ENCODE data around the gene MCHR1. TPM values are rescaled to one million over a fixed set of nuclear protein-coding genes. Genes with fewer than 3 reads are reported as not detected.

Gene MCHR1
- total and polyA plus RNA-seq, 8 donors: 0.23 to 0.26 TPM; not detected in 6

DNA sequence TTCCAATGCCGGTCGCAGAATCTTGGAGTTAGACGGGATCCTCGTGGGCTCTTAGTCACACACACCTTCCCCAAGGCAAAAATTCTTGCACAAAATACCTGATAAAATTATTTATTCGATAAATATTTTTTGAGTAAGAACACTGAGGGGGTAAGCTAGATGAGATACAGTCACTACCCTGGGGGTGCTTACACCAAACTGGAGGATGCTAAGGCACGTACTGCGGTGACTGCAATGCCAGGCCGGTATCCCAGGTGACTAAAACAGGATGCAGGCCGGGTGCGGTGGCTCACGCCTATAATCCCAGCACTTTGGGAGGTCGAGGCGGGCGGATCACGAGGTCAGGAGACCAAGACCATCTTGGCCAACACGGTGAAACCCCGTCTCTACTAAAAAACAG, 41.0 kb upstream of the MCHR1 start:
- Histone ChIP-seq H3K4me1 (peaks cover 0 to 10% (median 4%) of the 10 kb centered on the region in 3 donors), H3K27ac (no peak overlapping the region), H3K27me3 (no peaks in the 10 kb centered on the region), H3K4me3 (no peak overlapping the region), H3K36me3 (no peaks in the 10 kb centered on the region), H3K9me3 (no peaks in the 10 kb centered on the region)
- WGBS, 2 donors: 94 to 97% methylated on average over 17 of the region's 17 CpGs
- TF ChIP-seq, protein P1, sequence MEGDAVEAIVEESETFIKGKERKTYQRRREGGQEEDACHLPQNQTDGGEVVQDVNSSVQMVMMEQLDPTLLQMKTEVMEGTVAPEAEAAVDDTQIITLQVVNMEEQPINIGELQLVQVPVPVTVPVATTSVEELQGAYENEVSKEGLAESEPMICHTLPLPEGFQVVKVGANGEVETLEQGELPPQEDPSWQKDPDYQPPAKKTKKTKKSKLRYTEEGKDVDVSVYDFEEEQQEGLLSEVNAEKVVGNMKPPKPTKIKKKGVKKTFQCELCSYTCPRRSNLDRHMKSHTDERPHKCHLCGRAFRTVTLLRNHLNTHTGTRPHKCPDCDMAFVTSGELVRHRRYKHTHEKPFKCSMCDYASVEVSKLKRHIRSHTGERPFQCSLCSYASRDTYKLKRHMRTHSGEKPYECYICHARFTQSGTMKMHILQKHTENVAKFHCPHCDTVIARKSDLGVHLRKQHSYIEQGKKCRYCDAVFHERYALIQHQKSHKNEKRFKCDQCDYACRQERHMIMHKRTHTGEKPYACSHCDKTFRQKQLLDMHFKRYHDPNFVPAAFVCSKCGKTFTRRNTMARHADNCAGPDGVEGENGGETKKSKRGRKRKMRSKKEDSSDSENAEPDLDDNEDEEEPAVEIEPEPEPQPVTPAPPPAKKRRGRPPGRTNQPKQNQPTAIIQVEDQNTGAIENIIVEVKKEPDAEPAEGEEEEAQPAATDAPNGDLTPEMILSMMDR (IDR thresholded peaks at IDR 0.05): no peak
- no peak for ATAC-seq
- DNase-seq: no peak
- intact Hi-C loops (cut with DNase I): loop anchor here in 1 of 3 donors (10.0 kb wide), 1 partner anchor 113 kb away; no protein-coding TSS in a partner anchor
- FAIRE-seq: no peak

DNA sequence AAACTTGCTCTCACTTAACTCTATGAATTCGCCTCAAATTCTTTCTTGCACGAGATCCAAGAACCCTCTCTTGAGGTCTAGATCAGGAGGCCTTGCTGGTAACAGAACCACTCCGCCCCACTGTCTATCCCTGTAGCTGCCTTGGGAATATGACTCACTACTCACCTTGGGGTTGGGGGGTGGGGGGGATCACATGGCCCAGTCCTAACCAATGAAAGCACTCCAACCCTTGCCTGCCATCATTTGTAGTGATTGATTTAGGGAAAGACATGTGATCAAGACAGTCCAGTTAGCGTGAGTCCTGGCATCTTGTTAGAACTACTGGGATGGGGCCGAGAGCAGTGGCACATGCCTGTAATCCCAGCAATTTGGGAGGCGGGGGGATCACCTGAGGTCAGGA, 38.0 kb upstream of the MCHR1 start:
- intact Hi-C loops (cut with DNase I): loop anchor here in 1 of 3 donors (10.0 kb wide), 1 partner anchor 116 kb away; no protein-coding TSS in a partner anchor
- no peaks in the 10 kb centered on the region for H3K27me3 ChIP-seq
- TF ChIP-seq, protein P1 (IDR thresholded peaks at IDR 0.05): no peak
- no peak overlapping the region for H3K4me3 ChIP-seq
- FAIRE-seq (no peak), ATAC-seq (no peak), DNase-seq (no peak)
- 86 to 93% methylated on average over 6 of the region's 6 CpGs for WGBS, 2 donors
- peaks cover 0 to 6% (median 0%) of the 10 kb centered on the region in 3 donors for H3K4me1 ChIP-seq
- H3K9me3 ChIP-seq: no peaks in the 10 kb centered on the region
- no peaks in the 10 kb centered on the region for H3K36me3 ChIP-seq
- H3K27ac ChIP-seq: no peak overlapping the region

DNA sequence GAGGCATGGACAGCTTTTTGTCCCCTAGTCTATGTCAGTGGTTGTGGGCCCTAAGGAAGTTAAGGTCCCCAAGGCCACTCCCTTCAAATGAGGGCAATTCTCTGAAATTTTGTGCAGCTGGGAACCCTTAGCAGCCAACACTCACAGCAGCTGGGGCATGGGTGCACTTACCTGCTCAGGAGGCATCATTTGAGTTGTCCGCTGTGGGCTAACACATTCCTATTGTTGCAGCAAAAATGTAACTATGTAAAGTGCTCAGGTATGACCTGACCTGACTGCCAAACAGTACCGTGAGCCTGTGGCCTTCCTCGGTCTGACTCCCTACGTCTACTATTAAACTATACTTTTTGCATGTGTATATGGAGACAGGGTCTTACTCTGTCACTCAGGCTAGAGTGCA, 37.0 kb upstream of the MCHR1 start:
- Histone ChIP-seq H3K9me3 (no peaks in the 10 kb centered on the region), H3K4me1 (peaks cover 0 to 6% (median 0%) of the 10 kb centered on the region in 3 donors), H3K27ac (no peak overlapping the region), H3K4me3 (no peak overlapping the region), H3K36me3 (no peaks in the 10 kb centered on the region), H3K27me3 (no peaks in the 10 kb centered on the region)
- intact Hi-C loops (cut with DNase I): loop anchor here in 1 of 3 donors (10.0 kb wide), 1 partner anchor 118 kb away; no protein-coding TSS in a partner anchor
- TF ChIP-seq, protein P1 (IDR thresholded peaks at IDR 0.05): no peak
- FAIRE-seq: no peak
- 84 to 93% methylated on average over 4 of the region's 4 CpGs for WGBS, 2 donors
- no peak for DNase-seq
- no peak for ATAC-seq

DNA sequence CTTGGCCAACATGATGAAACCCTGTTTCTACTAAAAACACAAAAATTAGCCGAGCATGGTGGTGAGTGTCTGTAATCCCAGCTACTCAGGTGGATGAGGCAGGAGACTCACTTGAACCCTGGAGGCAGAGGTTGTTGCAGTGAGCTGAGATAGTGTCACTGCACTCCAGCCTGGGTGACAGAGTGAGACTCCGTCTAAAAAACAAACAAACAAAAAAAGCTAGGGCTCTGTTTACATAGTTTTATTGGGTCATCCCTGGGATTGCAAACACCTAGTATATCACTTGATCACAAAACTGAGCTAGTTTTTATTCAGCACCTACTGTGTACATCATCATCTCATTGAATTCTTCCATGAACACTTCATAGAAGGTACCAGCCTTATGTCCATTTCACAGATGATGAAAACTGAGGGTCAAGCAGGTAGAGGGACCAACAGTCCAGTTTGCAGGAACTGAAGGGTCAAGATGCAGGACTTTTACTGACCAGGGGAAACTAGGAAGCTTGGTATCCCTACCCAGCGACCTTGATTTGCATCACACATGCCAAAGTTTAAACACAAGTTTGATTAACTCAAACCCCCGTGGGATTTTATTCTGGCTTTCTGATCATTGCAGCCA, 33.6 kb upstream of the MCHR1 start:
- Histone ChIP-seq H3K4me1 (peaks cover 0 to 6% (median 0%) of the 10 kb centered on the region in 3 donors), H3K4me3 (no peak overlapping the region), H3K27me3 (no peaks in the 10 kb centered on the region), H3K9me3 (no peaks in the 10 kb centered on the region), H3K27ac (no peak overlapping the region), H3K36me3 (no peaks in the 10 kb centered on the region)
- no peak for DNase-seq
- WGBS, 2 donors: 32 to 35% methylated on average over 4 of the region's 4 CpGs
- ATAC-seq: peak in 1 of 4 donors; percentile 2
- TF ChIP-seq, protein P1 (IDR thresholded peaks at IDR 0.05): no peak
- no peak for FAIRE-seq
- intact Hi-C loops (cut with DNase I): loop anchor here (2.0 to 10.0 kb wide), 4 partner anchors 118 to 208 kb away; no protein-coding TSS in a partner anchor

DNA sequence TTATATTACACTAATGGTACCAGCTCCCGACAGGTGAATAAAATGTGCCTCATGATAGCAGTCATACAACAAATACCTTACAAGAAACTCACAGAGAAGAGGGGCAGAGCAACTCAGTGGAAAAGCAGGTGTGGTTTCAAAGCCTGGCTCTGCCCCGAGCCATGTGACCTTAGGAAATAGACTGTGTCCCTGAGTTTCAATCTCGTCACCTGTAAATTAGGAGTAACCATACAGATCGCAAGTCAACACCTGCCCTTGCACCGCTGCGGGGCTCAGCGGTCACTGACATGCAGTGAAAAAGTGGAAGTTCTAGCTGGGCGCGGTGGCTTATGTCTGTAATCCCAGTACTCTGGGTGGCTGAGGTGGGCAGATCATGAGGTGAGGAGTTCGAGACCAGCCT, 30.9 kb upstream of the MCHR1 start:
- WGBS, 2 donors: 84 to 88% methylated on average over 10 of the region's 10 CpGs
- ATAC-seq (no peak), FAIRE-seq (no peak), DNase-seq (no peak)
- Histone ChIP-seq H3K27me3 (no peaks in the 10 kb centered on the region), H3K36me3 (no peaks in the 10 kb centered on the region), H3K4me3 (no peak overlapping the region), H3K4me1 (peaks cover 0 to 6% (median 5%) of the 10 kb centered on the region in 3 donors), H3K9me3 (no peaks in the 10 kb centered on the region), H3K27ac (no peak overlapping the region)
- TF ChIP-seq, protein P1 (IDR thresholded peaks at IDR 0.05): no peak
- intact Hi-C loops (cut with DNase I): loop anchor here (5.0 to 10.0 kb wide), 3 partner anchors 121 to 211 kb away; no protein-coding TSS in a partner anchor
